ENCODE data around the gene BDP1. TPM values are rescaled to one million over a fixed set of nuclear protein-coding genes. Genes with fewer than 3 reads are reported as not detected.
"Not testable (repeated sequence)": the region's sequence is repeated elsewhere in the genome, so short reads cannot be mapped to it uniquely, and the experiment has no call there.

Gene BDP1
- polyA plus RNA-seq, 3 donors = 2.0 to 6.6 (median 2.7) TPM

GRCh38 chr5:71573591-71573990 lies 118.1 kb downstream of the BDP1 start:
- no peak overlapping the region for H2AFZ ChIP-seq (ENCODE audit: insufficient read depth, low read depth, low read length, poor library complexity, severe bottlenecking)
- 97% methylated on average over 7 of the region's 7 CpGs for WGBS (ENCODE audit: insufficient coverage)
- H3K4me1 Mint-ChIP-seq = no peaks in the 10 kb centered on the region
- peaks cover 6 to 7% of the 10 kb centered on the region in 2 donors for H3K36me3 Mint-ChIP-seq
- H3K27me3 ChIP-seq (ENCODE audit: control insufficient read depth in 2 of 2, insufficient read depth in 2 of 2, low read length in 2 of 2) = no peaks in the 10 kb centered on the region
- no peak overlapping the region for H3K4me3 ChIP-seq (replicated peaks in 1 of 3; ENCODE audit: low read depth in 2 of 3, low read length in 3 of 3)
- intact Hi-C loops (cut with micrococcal nuclease) = no loop called here
- no peaks in the 10 kb centered on the region for H3K4me1 ChIP-seq (ENCODE audit: control insufficient read depth in 1 of 2, insufficient read depth in 2 of 2, low read length in 2 of 2)
- H3K36me3 ChIP-seq (replicated peaks in 1 of 2; ENCODE audit: control insufficient read depth in 1 of 2, insufficient read depth in 2 of 2, low read length in 2 of 2) = peaks cover 0 to 1% of the 10 kb centered on the region in 2 donors
- DNase-seq = no peak
- H3K9me3 Mint-ChIP-seq = peaks cover 0 to 7% (median 3%) of the 10 kb centered on the region in 7 donors
- H3K27ac Mint-ChIP-seq = no peak overlapping the region
- TF ChIP-seq, protein P1, sequence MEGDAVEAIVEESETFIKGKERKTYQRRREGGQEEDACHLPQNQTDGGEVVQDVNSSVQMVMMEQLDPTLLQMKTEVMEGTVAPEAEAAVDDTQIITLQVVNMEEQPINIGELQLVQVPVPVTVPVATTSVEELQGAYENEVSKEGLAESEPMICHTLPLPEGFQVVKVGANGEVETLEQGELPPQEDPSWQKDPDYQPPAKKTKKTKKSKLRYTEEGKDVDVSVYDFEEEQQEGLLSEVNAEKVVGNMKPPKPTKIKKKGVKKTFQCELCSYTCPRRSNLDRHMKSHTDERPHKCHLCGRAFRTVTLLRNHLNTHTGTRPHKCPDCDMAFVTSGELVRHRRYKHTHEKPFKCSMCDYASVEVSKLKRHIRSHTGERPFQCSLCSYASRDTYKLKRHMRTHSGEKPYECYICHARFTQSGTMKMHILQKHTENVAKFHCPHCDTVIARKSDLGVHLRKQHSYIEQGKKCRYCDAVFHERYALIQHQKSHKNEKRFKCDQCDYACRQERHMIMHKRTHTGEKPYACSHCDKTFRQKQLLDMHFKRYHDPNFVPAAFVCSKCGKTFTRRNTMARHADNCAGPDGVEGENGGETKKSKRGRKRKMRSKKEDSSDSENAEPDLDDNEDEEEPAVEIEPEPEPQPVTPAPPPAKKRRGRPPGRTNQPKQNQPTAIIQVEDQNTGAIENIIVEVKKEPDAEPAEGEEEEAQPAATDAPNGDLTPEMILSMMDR (IDR thresholded peaks at IDR 0.05) = no peak
- no peak overlapping the region for H3K4me3 Mint-ChIP-seq
- no peak overlapping the region for H3K4me2 ChIP-seq (replicated peaks; ENCODE audit: extremely low read depth, low read length, poor library complexity, severe bottlenecking)
- no peak overlapping the region for H3K9ac ChIP-seq (ENCODE audit: insufficient read depth, low read length, poor library complexity, severe bottlenecking)
- H3K27ac ChIP-seq (ENCODE audit: low read depth in 1 of 2, low read length in 2 of 2) = no peak overlapping the region
- H3K27me3 Mint-ChIP-seq (ENCODE audit: low read depth in 3 of 3) = peaks cover 0 to 2% (median 1%) of the 10 kb centered on the region in 3 donors
- peaks cover 0 to 3% of the 10 kb centered on the region in 2 donors for H3K9me3 ChIP-seq (replicated peaks in 1 of 2; ENCODE audit: control insufficient read depth in 1 of 2, insufficient read depth in 1 of 2, low read length in 2 of 2)
- H4K20me1 ChIP-seq (ENCODE audit: insufficient read depth, low read length) = no peaks in the 10 kb centered on the region
- H3K79me2 ChIP-seq (ENCODE audit: insufficient read depth, low read length) = no peaks in the 10 kb centered on the region

DNA sequence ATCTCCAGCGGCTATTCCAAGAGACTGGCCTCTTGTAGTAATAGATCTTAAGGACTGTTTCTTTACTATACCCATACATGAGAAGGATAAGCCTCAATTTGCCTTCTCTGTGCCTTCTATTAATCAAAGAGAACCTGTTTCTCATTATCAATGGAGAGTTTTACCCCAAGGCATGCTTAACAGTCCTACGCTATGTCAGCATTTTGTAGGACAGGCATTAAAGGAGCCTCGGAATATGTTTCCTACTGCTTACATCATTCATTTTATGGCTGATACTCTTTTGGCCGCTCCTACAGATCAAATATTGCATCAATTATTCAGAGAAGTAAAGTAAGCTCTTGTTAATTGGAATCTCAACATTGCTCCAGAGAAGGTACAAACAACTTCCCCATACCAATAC lies 120.1 kb downstream of the BDP1 start:
- H3K27me3 ChIP-seq (ENCODE audit: control insufficient read depth in 2 of 2, insufficient read depth in 2 of 2, low read length in 2 of 2); H3K27ac ChIP-seq (ENCODE audit: low read depth in 1 of 2, low read length in 2 of 2); H3K4me3 ChIP-seq (replicated peaks in 1 of 3; ENCODE audit: low read depth in 2 of 3, low read length in 3 of 3); H3K4me1 ChIP-seq (ENCODE audit: control insufficient read depth in 1 of 2, insufficient read depth in 2 of 2, low read length in 2 of 2); H3K27ac Mint-ChIP-seq; H4K20me1 ChIP-seq (ENCODE audit: insufficient read depth, low read length); H3K27me3 Mint-ChIP-seq (ENCODE audit: low read depth in 3 of 3); H2AFZ ChIP-seq (ENCODE audit: insufficient read depth, low read depth, low read length, poor library complexity, severe bottlenecking); H3K4me2 ChIP-seq (replicated peaks; ENCODE audit: extremely low read depth, low read length, poor library complexity, severe bottlenecking); H3K4me1 Mint-ChIP-seq; DNase-seq; H3K36me3 Mint-ChIP-seq; H3K9ac ChIP-seq (ENCODE audit: insufficient read depth, low read length, poor library complexity, severe bottlenecking); intact Hi-C loops (cut with micrococcal nuclease); H3K9me3 Mint-ChIP-seq; H3K4me3 Mint-ChIP-seq; H3K9me3 ChIP-seq (replicated peaks in 1 of 2; ENCODE audit: control insufficient read depth in 1 of 2, insufficient read depth in 1 of 2, low read length in 2 of 2); H3K79me2 ChIP-seq (ENCODE audit: insufficient read depth, low read length); H3K36me3 ChIP-seq (replicated peaks in 1 of 2; ENCODE audit: control insufficient read depth in 1 of 2, insufficient read depth in 2 of 2, low read length in 2 of 2): not testable (repeated sequence)
- WGBS (ENCODE audit: insufficient coverage) = no CpG with 5 or more reads among the region's 4 CpGs
